ENCODE results near the gene SNX22. TPM values are rescaled to one million over a fixed set of nuclear protein-coding genes. Genes with fewer than 3 reads are reported as not detected.
A peak's percentile ranks its signal among the peaks of the same experiment; 100 is the strongest.

Gene SNX22
- polyA plus RNA-seq, 3 donors from 2014 or later = 0.40 to 1.8 (median 1.3) TPM

GRCh38 chr15:64143276-64143675, 8.3 kb upstream of the SNX22 start:
- Mint-ChIP-seq H3K9me3 (no peaks in the 10 kb centered on the region), H3K27ac (no peak overlapping the region), H3K36me3 (peaks cover 1 to 22% (median 2%) of the 10 kb centered on the region in 3 donors), H3K4me3 (no peak overlapping the region), H3K27me3 (ENCODE audit: low read depth in 3 of 3) (no peaks in the 10 kb centered on the region), H3K4me1 (no peaks in the 10 kb centered on the region)
- no peak for DNase-seq

DNA sequence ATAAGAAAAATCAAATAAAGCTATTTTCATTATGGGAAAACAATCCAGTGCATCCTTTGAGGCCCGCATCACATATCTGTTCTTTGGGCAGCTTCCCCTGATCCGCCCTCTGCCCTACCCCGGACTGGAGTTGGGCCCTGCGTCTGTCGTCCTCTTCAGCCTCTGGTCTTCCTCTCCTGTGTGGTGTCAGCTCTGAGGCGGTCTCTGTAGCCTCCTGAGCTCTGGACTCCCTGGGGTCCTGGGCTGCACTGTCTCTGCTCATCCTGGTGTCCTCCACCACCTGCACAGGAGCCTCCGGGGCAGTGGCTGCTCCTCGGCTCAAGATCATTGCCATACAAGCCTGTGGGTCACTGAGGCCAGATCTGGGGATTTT, 7.4 kb upstream of the SNX22 start:
- no peak for DNase-seq
- Mint-ChIP-seq H3K4me3 (no peak overlapping the region), H3K27ac (no peak overlapping the region), H3K9me3 (no peaks in the 10 kb centered on the region), H3K27me3 (ENCODE audit: low read depth in 3 of 3) (no peaks in the 10 kb centered on the region), H3K36me3 (peaks cover 0 to 19% (median 0%) of the 10 kb centered on the region in 3 donors), H3K4me1 (no peaks in the 10 kb centered on the region)

DNA sequence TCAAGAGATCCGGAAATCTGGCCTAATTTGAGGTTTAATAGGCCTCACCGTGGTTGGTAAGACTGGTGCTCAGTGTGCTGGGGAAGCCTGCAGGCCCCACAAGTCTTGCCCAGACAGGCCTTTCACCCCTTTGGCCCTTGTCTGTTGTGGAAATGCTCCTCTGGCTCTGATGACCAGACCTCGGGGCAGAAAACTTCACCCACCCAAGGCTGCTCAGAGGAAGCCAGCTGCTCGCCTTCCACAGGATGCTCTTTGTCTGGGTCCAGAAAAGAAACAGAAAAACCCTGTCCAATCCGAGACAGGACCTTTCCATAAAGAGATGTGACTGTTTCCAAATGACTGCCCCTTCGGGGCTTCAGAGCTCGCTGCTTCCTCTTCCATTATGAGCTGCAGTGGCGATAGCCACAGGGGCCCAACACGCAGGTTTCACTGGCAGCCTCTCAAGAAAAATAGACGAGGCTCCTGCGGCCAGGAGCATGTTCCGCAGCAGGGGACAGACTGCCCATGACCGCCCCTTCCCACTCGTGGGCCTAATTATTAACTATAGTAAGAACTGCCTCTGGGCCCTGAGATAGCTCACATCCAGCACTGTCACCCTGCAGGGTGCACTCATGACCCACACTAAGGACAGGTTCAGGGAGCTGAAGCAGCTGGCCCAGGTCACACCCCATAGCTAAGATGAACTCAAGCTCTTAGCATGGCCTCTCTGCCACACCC, 6.8 kb upstream of the SNX22 start:
- peaks cover 0 to 2% (median 2%) of the 10 kb centered on the region in 3 donors for H3K27me3 Mint-ChIP-seq (ENCODE audit: low read depth in 3 of 3)
- peaks cover 0 to 19% (median 0%) of the 10 kb centered on the region in 3 donors for H3K36me3 Mint-ChIP-seq
- no peak overlapping the region for H3K4me3 Mint-ChIP-seq
- DNase-seq = no peak
- no peaks in the 10 kb centered on the region for H3K9me3 Mint-ChIP-seq
- peak overlapping the region in 2 of 6 donors; percentile 24 to 67 for H3K27ac Mint-ChIP-seq
- H3K4me1 Mint-ChIP-seq = peaks cover 2 to 5% of the 10 kb centered on the region in 2 donors

- Mint-ChIP-seq H3K4me3 (no peak overlapping the region), H3K27ac (no peak overlapping the region), H3K9me3 (no peaks in the 10 kb centered on the region), H3K27me3 (ENCODE audit: low read depth in 3 of 3) (peaks cover 4 to 6% (median 4%) of the 10 kb centered on the region in 3 donors), H3K4me1 (peaks cover 8 to 11% of the 10 kb centered on the region in 2 donors), H3K36me3 (peaks cover 0 to 16% (median 0%) of the 10 kb centered on the region in 3 donors)
- no peak for DNase-seq
These were observed 5.5 kb upstream of the SNX22 start for GRCh38 chr15:64146041-64146440.

DNA sequence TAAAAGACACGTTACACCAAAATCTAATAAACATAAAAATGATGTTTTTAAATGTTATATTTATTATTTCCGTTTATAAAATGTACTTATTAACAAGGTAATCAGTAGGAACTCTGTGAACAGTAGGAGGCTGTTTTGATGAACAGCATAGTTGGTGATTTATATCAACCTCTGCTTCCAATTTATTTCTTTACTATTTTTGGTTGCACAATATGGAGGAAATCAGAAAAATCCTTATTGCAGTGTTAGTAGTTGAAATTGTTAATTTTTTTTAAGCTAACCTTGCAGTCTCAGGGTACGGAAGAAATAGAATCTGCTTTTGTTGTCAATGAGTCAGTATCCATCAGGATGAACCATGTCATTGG, 5.0 kb upstream of the SNX22 start:
- Mint-ChIP-seq H3K36me3 (peaks cover 0 to 11% (median 0%) of the 10 kb centered on the region in 3 donors), H3K4me1 (peaks cover 10 to 13% of the 10 kb centered on the region in 2 donors), H3K27me3 (ENCODE audit: low read depth in 3 of 3) (peaks cover 4 to 6% (median 5%) of the 10 kb centered on the region in 3 donors), H3K9me3 (no peaks in the 10 kb centered on the region), H3K27ac (no peak overlapping the region), H3K4me3 (no peak overlapping the region)
- DNase-seq = no peak

DNA sequence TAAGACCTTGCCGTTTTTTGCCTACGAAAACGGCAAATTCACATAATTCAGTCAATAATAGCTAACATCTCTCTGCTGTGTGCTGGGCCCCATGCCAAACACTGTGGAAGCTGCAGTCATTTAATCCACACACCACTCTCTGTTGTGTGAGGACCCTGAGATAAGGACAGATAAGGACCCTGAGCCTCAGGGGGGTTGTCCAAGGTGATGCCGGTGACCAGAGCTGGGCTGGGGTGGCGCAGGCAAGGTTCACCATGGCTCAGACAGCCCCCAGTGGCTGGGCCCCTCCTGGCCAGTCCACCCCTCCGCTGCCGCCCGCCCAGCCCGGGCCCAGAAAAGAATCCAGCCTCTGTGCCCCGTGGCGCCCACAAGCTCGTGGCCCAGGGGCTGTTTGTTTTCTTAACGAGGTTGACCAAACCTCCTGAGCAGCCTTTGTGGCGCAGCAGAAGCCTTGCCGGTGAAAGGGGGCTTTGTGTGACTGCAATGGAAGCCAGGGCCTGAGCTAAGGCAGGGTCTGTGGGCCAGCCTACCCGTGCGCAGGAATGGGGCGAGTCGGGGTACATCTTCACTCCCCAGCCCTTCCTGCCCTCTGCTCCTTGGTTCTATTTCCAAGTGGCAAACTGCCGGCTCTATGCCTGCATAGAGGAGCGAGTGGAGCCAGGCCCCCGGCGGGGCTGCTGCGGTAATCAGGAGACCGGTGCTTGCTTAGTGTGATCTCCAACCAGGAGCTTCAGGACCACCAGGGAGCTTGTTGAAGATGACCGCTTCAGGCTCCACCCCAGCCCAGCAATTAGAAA, 4.4 kb upstream of the SNX22 start:
- Mint-ChIP-seq H3K4me3 (no peak overlapping the region), H3K27ac (peak overlapping the region in 1 of 6 donors; percentile 51)

GRCh38 chr15:64148168-64148567, 3.4 kb upstream of the SNX22 start:
- no peak for DNase-seq
- Mint-ChIP-seq H3K9me3 (no peaks in the 10 kb centered on the region), H3K4me3 (no peak overlapping the region), H3K4me1 (peaks cover 18 to 22% of the 10 kb centered on the region in 2 donors), H3K27ac (no peak overlapping the region), H3K36me3 (peaks cover 0 to 3% (median 0%) of the 10 kb centered on the region in 3 donors), H3K27me3 (ENCODE audit: low read depth in 3 of 3) (peaks cover 6 to 9% (median 8%) of the 10 kb centered on the region in 3 donors)

More for the DNA sequence above, 4.4 kb upstream of the SNX22 start:
- DNase-seq = no peak
- Mint-ChIP-seq H3K4me1 (peaks cover 10 to 13% of the 10 kb centered on the region in 2 donors), H3K36me3 (peaks cover 0 to 9% (median 0%) of the 10 kb centered on the region in 3 donors), H3K9me3 (no peaks in the 10 kb centered on the region), H3K27me3 (ENCODE audit: low read depth in 3 of 3) (peaks cover 4 to 6% (median 5%) of the 10 kb centered on the region in 3 donors)

GRCh38 chr15:64148581-64148980, 3.0 kb upstream of the SNX22 start:
- Mint-ChIP-seq H3K4me3 (no peak overlapping the region), H3K9me3 (no peaks in the 10 kb centered on the region), H3K36me3 (peaks cover 0 to 3% (median 0%) of the 10 kb centered on the region in 3 donors), H3K4me1 (peaks cover 22 to 26% of the 10 kb centered on the region in 2 donors), H3K27ac (no peak overlapping the region), H3K27me3 (ENCODE audit: low read depth in 3 of 3) (peaks cover 10 to 11% (median 10%) of the 10 kb centered on the region in 3 donors)
- no peak for DNase-seq

- H3K36me3 Mint-ChIP-seq = peaks cover 0 to 5% (median 1%) of the 10 kb centered on the region in 3 donors
- no peaks in the 10 kb centered on the region for H3K9me3 Mint-ChIP-seq
- DNase-seq = no peak
- H3K4me1 Mint-ChIP-seq = peaks cover 23 to 28% of the 10 kb centered on the region in 2 donors
- H3K27me3 Mint-ChIP-seq (ENCODE audit: low read depth in 3 of 3) = peaks cover 10 to 13% (median 11%) of the 10 kb centered on the region in 3 donors
- H3K27ac Mint-ChIP-seq = peak overlapping the region in 1 of 6 donors; percentile 12
- peak overlapping the region in 4 of 5 donors; percentile 4 to 50 (median 18) for H3K4me3 Mint-ChIP-seq
These were observed 2.1 kb upstream of the SNX22 start for GRCh38 chr15:64149424-64149823.

DNA sequence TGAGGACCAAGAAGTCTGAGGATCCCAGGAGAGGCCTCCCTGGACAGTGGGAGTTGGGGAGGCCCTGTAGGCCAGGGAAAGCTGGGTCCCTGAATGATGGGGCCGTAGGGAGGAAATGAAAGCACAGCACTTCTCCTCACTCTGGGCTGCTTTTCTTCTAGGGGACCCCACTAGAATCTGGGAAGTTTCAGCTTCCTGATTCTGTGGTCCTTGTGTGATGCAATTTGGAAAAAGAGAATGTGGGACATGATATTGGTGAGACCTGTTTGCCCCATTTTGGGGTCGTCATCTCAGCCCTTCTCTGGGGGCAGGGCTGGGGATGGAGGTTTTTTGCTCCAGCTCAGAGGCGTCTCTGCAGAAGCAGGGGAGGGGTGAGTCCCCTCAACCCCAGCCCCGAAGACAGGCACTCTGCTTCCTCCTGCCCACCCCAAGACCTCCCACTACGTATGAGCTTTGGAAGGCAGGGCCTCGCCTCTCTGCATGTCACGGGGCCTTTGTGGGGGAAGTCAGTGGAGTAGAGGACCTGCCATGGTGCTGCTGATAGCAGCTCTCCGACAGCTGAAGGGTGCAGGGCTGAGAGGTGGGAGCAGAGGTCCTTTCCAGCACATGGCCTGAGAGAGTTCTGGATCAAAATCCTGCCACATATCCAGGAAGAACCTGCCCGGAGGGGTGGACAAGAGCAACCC, 1.5 kb upstream of the SNX22 start:
- Mint-ChIP-seq H3K27me3 (ENCODE audit: low read depth in 3 of 3) (peaks cover 10 to 13% (median 11%) of the 10 kb centered on the region in 3 donors), H3K4me1 (peaks cover 23 to 28% of the 10 kb centered on the region in 2 donors), H3K36me3 (peaks cover 0 to 3% (median 3%) of the 10 kb centered on the region in 3 donors), H3K27ac (peak overlapping the region in 1 of 6 donors; percentile 12), H3K9me3 (no peaks in the 10 kb centered on the region), H3K4me3 (peak overlapping the region; percentile 4 to 41 (median 29))
- DNase-seq = no peak

DNA sequence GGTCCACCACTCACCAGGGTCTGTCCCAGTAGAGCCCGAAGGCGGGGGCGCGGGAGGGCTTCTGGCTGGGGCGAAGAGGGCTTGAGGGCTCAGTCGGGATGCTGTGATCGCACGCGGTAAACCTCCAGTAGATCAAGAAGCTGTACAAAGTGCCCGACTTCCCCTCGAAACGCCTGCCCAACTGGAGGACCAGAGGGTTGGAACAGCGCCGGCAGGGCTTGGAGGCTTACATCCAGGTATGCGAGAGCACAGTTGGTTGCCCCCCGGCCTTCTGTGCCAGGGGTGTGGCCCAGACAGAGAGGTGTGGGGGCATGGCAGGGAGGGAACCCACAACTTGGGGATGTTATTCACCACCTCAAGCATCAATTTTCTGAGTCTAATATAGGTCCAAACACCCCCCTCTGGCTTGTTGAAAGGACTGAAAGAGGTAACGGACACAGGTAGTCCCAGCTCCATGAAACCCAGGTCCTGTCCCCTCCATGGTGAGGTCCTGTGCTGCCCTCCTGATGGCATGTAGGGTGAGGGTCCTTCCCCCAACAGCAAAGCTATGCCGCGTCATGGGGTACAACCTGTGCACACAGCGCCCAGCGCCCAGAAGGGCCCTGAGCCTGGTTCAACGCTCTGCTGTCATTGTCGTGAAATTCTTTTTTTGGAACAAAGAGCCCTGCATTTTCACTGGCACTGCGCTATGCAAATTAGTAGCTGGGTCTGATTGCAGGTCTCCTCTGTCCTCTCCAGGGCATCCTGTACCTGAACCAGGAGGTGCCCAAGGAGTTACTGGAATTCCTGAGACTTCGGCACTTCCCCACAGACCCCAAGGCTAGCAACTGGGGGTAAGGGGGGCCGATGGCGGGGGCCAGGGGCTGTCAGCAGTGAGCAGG, 1.2 kb downstream of the SNX22 start:
- Mint-ChIP-seq H3K36me3 (peaks cover 0 to 14% (median 3%) of the 10 kb centered on the region in 3 donors), H3K4me1 (peaks cover 24 to 32% of the 10 kb centered on the region in 2 donors), H3K4me3 (peak overlapping the region; percentile 15 to 64 (median 56)), H3K27me3 (ENCODE audit: low read depth in 3 of 3) (peaks cover 10 to 14% (median 11%) of the 10 kb centered on the region in 3 donors), H3K9me3 (no peaks in the 10 kb centered on the region), H3K27ac (no peak overlapping the region)
- DNase-seq = no peak

DNA sequence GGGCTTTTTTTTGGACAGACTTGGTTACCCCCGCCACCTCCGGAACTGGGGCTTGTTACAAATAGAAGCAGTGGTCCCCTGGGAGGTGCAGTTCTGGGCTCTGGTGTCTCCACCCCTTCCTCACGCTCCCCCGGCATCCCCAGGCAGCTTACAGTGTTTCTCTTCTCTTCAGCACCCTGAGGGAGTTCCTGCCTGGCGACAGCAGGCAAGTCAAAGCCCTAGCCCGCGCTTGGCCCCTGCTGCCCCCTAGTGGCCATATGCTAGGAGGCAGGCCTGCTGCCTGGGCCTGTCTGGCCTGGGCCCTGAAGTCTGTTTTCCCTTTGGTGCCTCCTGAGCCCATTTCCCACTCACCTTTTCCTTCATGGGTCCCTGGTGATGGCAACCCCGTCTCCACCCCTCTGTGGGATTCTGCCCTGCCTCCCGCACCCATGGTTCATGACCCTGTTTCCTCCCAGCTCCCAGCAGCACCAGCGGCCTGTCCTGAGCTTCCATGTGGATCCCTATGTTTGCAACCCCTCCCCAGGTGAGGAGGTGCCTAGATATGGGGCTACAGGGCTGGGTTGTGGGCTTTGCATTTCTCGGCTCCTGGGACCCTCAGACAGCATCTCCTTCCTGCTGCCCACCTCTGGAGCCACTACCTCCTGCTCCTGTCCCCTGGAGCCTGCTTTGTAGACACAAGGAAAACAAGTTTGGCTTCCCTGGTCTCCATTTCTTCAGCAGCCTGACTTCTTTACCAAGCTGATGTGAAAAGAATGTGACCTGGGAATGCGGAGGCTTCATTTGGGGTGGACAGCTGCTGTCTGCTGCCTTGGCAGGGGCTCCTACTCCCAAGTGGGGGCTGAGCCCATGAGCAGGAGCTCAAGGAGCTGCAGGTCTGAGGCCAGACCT, 2.2 kb downstream of the SNX22 start:
- Mint-ChIP-seq H3K4me1 (peaks cover 29 to 41% of the 10 kb centered on the region in 2 donors), H3K27me3 (ENCODE audit: low read depth in 3 of 3) (peaks cover 10 to 14% (median 11%) of the 10 kb centered on the region in 3 donors)

More for the DNA sequence above, 2.2 kb downstream of the SNX22 start:
- Mint-ChIP-seq H3K4me3 (peak overlapping the region; percentile 72 to 86 (median 78)), H3K27ac (peak overlapping the region in 5 of 6 donors; percentile 47 to 78 (median 74)), H3K36me3 (peaks cover 3 to 23% (median 5%) of the 10 kb centered on the region in 3 donors), H3K9me3 (no peaks in the 10 kb centered on the region)
- peak; percentile 81 to 86 (median 84) for DNase-seq
